ENCODE data around the gene UBE2Q2. TPM values are rescaled to one million over a fixed set of nuclear protein-coding genes. Genes with fewer than 3 reads are reported as not detected.

Gene UBE2Q2
- total RNA-seq, 1 donor from 2014 or later = 40.9 TPM

DNA sequence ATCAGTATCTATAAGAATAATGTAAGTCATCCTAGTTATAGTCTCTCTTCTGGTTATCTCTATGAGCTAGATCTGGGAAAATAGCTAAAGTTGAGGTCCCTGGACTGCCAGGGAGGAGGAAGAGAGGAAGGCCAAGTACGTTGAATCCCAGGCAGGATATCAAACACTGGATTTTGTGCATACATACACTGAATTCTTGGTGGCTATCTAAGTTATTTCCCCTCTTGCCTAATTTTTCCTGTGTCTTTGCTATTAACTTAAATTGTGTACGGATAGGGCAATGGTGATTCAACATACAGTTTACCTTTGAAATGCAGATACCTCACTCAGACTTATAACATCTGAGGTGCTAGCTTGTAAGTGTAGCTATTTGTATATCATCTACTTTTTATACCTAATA lies 87.6 kb downstream of the UBE2Q2 start:
- Mint-ChIP-seq H3K27me3 (no peaks in the 10 kb centered on the region), H3K36me3 (ENCODE audit: insufficient read depth) (peaks cover 18% of the 10 kb centered on the region), H3K4me1 (ENCODE audit: low read depth) (peaks cover 3% of the 10 kb centered on the region), H3K27ac (no peak overlapping the region), H3K4me3 (ENCODE audit: low read depth) (no peak overlapping the region), H3K9me3 (ENCODE audit: low read depth) (no peaks in the 10 kb centered on the region)
- TF ChIP-seq, protein P1, sequence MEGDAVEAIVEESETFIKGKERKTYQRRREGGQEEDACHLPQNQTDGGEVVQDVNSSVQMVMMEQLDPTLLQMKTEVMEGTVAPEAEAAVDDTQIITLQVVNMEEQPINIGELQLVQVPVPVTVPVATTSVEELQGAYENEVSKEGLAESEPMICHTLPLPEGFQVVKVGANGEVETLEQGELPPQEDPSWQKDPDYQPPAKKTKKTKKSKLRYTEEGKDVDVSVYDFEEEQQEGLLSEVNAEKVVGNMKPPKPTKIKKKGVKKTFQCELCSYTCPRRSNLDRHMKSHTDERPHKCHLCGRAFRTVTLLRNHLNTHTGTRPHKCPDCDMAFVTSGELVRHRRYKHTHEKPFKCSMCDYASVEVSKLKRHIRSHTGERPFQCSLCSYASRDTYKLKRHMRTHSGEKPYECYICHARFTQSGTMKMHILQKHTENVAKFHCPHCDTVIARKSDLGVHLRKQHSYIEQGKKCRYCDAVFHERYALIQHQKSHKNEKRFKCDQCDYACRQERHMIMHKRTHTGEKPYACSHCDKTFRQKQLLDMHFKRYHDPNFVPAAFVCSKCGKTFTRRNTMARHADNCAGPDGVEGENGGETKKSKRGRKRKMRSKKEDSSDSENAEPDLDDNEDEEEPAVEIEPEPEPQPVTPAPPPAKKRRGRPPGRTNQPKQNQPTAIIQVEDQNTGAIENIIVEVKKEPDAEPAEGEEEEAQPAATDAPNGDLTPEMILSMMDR (IDR thresholded peaks at IDR 0.05; ENCODE audit: unreplicated experiment) = no peak
- no peak for DNase-seq (ENCODE audit: low spot score, unreplicated experiment)

DNA sequence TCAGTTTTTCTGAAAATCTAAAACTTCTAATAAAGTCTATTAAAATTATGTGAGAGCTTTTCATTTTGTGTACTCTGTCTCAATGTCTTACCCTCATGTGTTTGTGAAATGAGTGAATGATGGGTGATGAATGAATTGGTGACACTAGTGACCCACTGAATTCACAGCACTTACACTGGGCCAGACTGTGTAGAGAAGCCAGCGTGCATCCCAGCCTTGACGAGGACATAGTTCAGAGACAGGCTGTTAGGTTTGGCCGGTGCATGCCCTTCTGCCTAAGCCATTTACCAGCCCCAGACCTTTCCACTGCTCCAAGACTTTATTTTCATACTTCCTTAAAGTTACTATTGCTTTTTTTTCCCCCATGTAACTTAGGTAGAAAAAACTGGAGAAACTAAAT lies 99.2 kb downstream of the UBE2Q2 start:
- Mint-ChIP-seq H3K4me1 (ENCODE audit: low read depth) (peaks cover 4% of the 10 kb centered on the region), H3K27me3 (peaks cover 3% of the 10 kb centered on the region), H3K36me3 (ENCODE audit: insufficient read depth) (peaks cover 27% of the 10 kb centered on the region), H3K27ac (no peak overlapping the region), H3K9me3 (ENCODE audit: low read depth) (peaks cover 20% of the 10 kb centered on the region), H3K4me3 (ENCODE audit: low read depth) (no peak overlapping the region)
- TF ChIP-seq, protein P1 (IDR thresholded peaks at IDR 0.05; ENCODE audit: unreplicated experiment) = no peak
- no peak for DNase-seq (ENCODE audit: low spot score, unreplicated experiment)

DNA sequence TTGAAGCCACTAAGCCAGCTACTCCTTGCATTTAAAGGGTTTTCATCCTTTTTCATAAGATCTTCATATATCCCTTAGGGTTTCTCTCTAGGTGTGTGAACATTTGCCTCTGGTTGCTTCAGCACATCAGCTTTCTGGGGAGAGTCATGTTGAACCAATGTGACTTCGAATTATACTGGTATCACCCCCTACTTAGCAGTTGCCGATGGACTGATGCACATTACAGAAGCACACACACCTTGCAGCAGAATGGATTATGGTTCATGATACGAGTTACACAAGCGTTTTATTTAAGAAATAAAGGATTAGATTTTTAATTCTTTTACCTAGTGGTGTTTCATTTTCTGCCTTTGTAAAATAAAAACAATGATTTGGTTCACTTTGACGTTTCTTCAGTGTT lies 100.0 kb downstream of the UBE2Q2 start:
- H3K27ac Mint-ChIP-seq = no peak overlapping the region
- H3K27me3 Mint-ChIP-seq = peaks cover 3% of the 10 kb centered on the region
- H3K36me3 Mint-ChIP-seq (ENCODE audit: insufficient read depth) = peaks cover 19% of the 10 kb centered on the region

DNA sequence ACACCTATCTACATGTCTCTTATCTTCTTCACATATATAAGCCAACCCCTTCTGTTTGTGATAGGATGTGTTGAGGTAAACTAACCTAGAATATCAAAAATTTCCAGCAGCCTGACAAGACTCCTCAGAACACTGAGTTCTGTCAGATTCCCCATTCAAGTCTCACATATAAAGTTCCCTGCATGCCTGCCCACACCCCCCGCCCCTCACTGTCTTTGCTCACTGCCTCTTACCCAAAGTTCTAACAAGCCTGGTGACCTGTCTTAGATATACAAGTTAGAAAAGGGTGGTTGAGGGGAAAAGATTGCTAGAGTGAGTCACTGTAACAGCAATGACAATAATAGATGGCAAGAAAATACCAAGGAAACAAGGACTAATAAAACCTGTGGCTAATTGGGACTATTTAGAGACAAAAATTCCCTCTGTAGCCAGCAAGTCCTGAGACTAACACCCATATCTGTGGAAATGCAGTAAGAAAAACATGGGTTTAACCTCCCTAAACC lies 100.5 kb downstream of the UBE2Q2 start:
- no peak for DNase-seq (ENCODE audit: low spot score, unreplicated experiment)
- Mint-ChIP-seq H3K27me3 (peaks cover 3% of the 10 kb centered on the region), H3K4me1 (ENCODE audit: low read depth) (peaks cover 4% of the 10 kb centered on the region), H3K36me3 (ENCODE audit: insufficient read depth) (peaks cover 14% of the 10 kb centered on the region), H3K4me3 (ENCODE audit: low read depth) (no peak overlapping the region), H3K27ac (no peak overlapping the region), H3K9me3 (ENCODE audit: low read depth) (peaks cover 14% of the 10 kb centered on the region)
- TF ChIP-seq, protein P1 (IDR thresholded peaks at IDR 0.05; ENCODE audit: unreplicated experiment) = no peak

More for the DNA sequence above, 100.0 kb downstream of the UBE2Q2 start:
- Mint-ChIP-seq H3K9me3 (ENCODE audit: low read depth) (peaks cover 19% of the 10 kb centered on the region), H3K4me1 (ENCODE audit: low read depth) (peaks cover 4% of the 10 kb centered on the region), H3K4me3 (ENCODE audit: low read depth) (no peak overlapping the region)
- TF ChIP-seq, protein P1 (IDR thresholded peaks at IDR 0.05; ENCODE audit: unreplicated experiment) = no peak
- no peak for DNase-seq (ENCODE audit: low spot score, unreplicated experiment)

DNA sequence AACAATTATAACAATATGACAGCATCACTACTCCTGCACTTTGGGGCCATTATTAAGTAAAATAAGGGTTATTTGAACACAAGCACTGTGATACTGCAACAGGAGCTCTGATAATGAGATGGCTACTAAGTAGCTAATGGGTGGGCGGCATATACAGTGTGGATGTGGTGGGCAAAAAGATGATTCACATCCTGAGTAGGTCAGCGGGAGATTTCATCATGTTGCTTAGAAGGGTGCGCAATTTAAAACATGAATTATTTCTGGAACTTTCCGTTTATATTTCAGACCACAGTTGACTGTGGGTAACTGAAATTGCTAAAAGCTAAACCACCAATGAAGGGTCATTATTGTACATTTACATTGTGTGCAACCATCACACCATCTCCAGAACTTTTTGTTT lies 102.7 kb downstream of the UBE2Q2 start:
- TF ChIP-seq, protein P1 (IDR thresholded peaks at IDR 0.05; ENCODE audit: unreplicated experiment) = no peak
- DNase-seq (ENCODE audit: low spot score, unreplicated experiment) = no peak
- no peak overlapping the region for H3K27ac Mint-ChIP-seq
- no peaks in the 10 kb centered on the region for H3K36me3 Mint-ChIP-seq (ENCODE audit: insufficient read depth)
- H3K9me3 Mint-ChIP-seq (ENCODE audit: low read depth) = no peaks in the 10 kb centered on the region
- peaks cover 4% of the 10 kb centered on the region for H3K4me1 Mint-ChIP-seq (ENCODE audit: low read depth)
- H3K27me3 Mint-ChIP-seq = peaks cover 3% of the 10 kb centered on the region
- H3K4me3 Mint-ChIP-seq (ENCODE audit: low read depth) = no peak overlapping the region
